Embryonic facial prominence (tissue), 1 donor: ENCODE measurements around the gene CLEC4F.

Experiments
- DNase-seq: peaks from one replicate; pipeline ENCODE4 v3.0.0-alpha.2; 2016; ENCODE audit errors: extremely low spot score

The CLEC4F gene

GRCh38 chr2:70785137-70785911, 35.1 kb downstream of the CLEC4F start:
- no peak for DNase-seq

- DNase-seq: no peak
Observed at GRCh38 chr2:70784320-70784719, 36.1 kb downstream of the CLEC4F start.

GRCh38 chr2:70779911-70780545, 40.4 kb downstream of the CLEC4F start:
- DNase-seq: no peak

DNA sequence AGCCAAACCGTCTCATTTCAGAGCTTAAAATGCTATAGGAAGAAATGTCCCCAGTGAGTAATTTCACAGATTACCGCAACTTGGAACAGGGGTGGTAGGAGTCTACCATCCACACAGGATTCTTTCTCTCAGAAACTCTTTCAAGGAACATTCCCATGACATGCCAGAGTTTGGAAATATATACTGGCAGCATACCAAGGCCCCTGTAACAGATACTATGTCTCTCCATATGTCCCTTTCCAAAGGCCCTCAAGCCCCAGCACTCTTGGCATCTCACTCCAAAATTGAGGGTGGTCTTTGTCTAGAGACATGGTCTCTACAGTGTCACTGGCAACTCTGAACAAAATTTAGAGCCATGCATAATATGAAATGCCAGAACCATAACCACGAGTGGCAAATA, 40.9 kb downstream of the CLEC4F start:
- DNase-seq: no peak

DNA sequence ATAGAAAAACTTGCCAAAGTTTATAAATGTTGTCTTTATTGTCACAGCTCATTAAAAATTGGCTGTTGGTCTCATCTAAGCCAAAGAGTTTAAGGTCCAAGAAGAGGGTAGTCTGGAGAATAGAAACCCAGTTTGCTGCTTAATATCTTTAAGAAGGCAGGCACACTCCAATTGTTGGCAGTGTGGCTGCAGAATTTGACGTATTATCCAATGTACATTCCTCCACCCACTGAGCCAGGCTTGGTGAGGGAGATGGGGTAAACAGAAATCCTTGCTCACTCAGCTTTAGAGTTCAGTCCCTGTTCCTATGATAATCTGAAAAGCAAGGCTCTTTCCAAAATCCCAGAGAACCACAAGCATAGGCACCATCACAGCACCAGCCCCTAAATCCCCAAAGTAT, 41.7 kb downstream of the CLEC4F start:
- no peak for DNase-seq

GRCh38 chr2:70777450-70777849, 42.9 kb downstream of the CLEC4F start:
- DNase-seq: no peak

DNA sequence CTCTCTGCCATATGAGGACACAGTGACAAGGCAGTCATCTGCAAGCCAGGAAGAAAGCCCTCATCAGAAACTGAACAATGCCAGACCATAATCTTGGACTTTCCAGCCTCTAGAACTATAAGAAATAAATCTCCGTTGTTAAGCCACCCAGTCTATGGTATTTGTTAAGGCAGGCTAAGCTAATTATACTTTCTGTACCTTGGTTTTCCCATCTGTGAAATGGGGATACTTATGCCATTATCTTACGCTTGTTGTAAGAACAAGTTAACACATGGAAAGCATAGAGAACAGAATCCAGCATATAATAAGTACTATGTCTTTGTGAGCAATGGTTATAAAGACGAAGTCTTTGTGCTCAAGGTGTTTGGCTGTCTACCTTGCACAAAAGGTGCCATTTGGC, 44.1 kb downstream of the CLEC4F start:
- no peak for DNase-seq

GRCh38 chr2:70775141-70775540, 45.3 kb downstream of the CLEC4F start:
- no peak for DNase-seq

DNA sequence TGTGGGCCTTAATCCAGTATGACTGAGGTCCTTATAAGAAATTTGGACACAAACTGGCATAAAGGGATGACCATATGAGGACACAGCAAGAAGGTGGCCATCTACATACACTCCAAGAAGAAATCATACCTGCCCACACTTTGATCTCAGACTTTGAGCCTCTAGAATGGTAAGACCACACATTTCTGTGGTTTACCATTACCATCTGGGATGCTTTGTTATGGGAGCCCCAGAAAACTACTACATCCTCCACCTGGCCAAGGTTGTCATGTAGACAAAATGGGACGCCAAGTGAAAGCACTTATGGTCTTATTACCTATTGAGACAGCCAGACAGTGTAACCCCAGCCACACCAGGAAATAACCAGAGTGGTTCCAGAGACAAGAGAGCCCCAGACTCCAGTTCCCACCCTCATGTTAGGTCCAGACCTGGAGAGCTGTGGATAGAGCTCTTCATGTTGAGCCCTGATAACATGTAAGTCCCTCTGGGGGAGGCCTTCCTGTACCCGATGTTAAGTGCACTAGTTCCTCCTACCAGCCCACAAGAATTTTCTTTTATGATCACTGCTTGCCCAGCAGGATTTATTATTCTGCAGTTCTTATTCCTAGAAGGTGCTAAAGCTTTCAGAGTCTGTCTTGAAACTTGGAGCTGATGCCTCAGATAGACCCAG, 47.8 kb downstream of the CLEC4F start:
- DNase-seq: no peak

- no peak for DNase-seq
Observed at GRCh38 chr2:70771446-70771845, 49.0 kb downstream of the CLEC4F start.

- no peak for DNase-seq
Observed at GRCh38 chr2:70769450-70769849, 50.9 kb downstream of the CLEC4F start.

- DNase-seq: no peak
Observed at GRCh38 chr2:70768590-70769085, 51.8 kb downstream of the CLEC4F start.

- DNase-seq: no peak
Observed at GRCh38 chr2:70767699-70768589, 52.5 kb downstream of the CLEC4F start, which contains the start of gene ADD2. Gene ADD2 (minus strand): TSS chr2:70768200. CDS start chr2:70706408, 61,792 bp downstream.

GRCh38 chr2:70767079-70767698, 53.2 kb downstream of the CLEC4F start:
- no peak for DNase-seq

DNA sequence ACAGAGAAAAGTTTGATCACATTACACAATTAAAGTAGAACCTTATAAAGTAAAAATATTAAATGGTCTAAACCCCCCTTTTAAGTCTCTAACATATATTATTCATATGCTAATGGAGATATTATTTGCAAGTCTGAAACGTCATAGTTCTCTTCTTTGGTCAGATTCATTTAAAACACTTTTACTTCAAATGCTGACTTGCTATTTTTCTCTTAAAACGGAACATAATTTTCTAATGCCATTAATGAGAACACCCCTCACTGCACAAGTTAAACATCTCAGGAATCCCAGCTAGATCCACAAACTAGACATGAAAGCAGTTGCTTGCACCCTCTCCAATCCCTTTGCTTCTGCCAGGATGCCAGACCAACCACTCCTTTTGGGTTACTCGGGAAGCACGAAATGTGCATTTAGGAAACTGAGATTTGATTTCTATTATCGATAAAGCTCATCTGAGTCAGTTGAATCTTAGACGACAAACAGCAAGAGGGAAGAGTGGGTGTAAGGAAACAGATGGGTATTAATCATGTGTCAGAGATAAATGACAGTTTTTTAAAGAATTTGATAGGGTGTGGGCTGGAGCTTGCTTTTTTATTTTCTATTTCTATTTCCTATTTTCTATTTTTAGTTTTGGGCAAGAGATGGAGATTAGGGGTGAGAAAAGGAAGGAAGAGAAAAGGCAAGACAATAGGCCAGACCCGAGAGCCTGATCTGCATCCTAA, 53.9 kb downstream of the CLEC4F start:
- no peak for DNase-seq

GRCh38 chr2:70765507-70765906, 54.9 kb downstream of the CLEC4F start:
- DNase-seq: no peak

DNA sequence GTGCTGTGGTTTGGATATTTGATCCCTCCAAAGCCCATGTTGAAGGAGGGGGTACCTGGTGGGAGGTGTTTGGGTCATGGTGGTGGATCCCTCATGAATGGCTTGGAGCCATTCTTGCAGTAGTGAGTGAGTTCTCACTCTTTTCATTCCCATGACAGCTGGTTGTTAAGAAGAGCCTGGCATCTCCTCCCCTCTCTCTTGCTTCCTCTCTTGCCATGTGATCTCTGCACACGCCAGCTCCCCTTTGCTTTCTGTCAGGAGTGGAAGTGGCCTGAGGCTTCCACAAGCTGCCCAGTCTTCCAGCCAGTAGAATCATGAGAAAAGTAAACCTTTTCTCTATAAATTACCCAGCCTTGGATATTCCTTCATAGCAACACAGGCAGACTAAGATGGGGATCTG, 61.0 kb downstream of the CLEC4F start:
- no peak for DNase-seq
